Caki2 (cell line): ENCODE data around the gene TRPC4AP. TPM values are rescaled to one million over a fixed set of nuclear protein-coding genes. Genes with fewer than 3 reads are reported as not detected.

ENCODE experiments used
- DNase-seq: peaks from one replicate; pipeline ENCODE4 v3.0.0-alpha.2; 2015; ENCODE audit warnings: low read depth
- in situ Hi-C: cut with HindIII; loops from 2 replicates; pipeline ENCODE4 v1.10.0; 2016; ENCODE audit warnings: low sequenced_read_pairs, low pct_unique_long_range_greater_than_20kb, mixed read lengths
- total RNA-seq: library from RNA; depleted of rRNA; stranded (reverse); fragments of >200 nt; shearing (Covaris generic); gene quantifications from 2 replicates; pipeline ENCODE4 v1.2.3, GENCODE V29; 2014; ENCODE audit warnings: low replicate concordance; rRNA removed

The TRPC4AP gene
- total RNA-seq, 1 experiment from 2014 or later, result 54.4 TPM

GRCh38 chr20:34965051-34965450 is 127.6 kb downstream of the TRPC4AP start:
- no peak for DNase-seq
- in situ Hi-C loops, result no loop called here

GRCh38 chr20:34964486-34964885 is 128.1 kb downstream of the TRPC4AP start:
- in situ Hi-C loops, result no loop called here
- DNase-seq, result no peak

GRCh38 chr20:34956751-34957472 is 135.7 kb downstream of the TRPC4AP start:
- DNase-seq, result no peak
- in situ Hi-C loops, result no loop called here

GRCh38 chr20:34956041-34956458 is 136.6 kb downstream of the TRPC4AP start:
- no peak for DNase-seq
- in situ Hi-C loops, result no loop called here

- in situ Hi-C loops, result no loop called here
- peak; percentile 98 for DNase-seq
Observed at GRCh38 chr20:34955231-34956040, 137.2 kb downstream of the TRPC4AP start, which contains the start of the genes GSS and MYH7B. Gene GSS, minus strand, starts transcription at chr20:34955806. Its CDS starts 3,954 bp downstream, at chr20:34951852. Gene MYH7B, plus strand, starts transcription at chr20:34955868. Its CDS starts 22,138 bp downstream, at chr20:34978006.

GRCh38 chr20:34954904-34955230 is 137.7 kb downstream of the TRPC4AP start:
- DNase-seq, result no peak
- in situ Hi-C loops, result no loop called here

GRCh38 chr20:34953960-34954359 is 138.6 kb downstream of the TRPC4AP start:
- no peak for DNase-seq
- in situ Hi-C loops, result no loop called here

GRCh38 chr20:34952671-34953070 is 139.9 kb downstream of the TRPC4AP start:
- in situ Hi-C loops, result no loop called here
- DNase-seq, result peak; percentile 94

Other genes starting within 250 kb of the TRPC4AP start
- 4.1 and 9.6 TPM in 2 replicates for gene GGT7, start 220.0 kb downstream of the TRPC4AP start, total RNA-seq
- 37.2 and 66.3 TPM in 2 replicates for gene ACSS2, start 216.2 kb downstream of the TRPC4AP start, total RNA-seq
- gene GSS, start 137.0 kb downstream of the TRPC4AP start, total RNA-seq, result 201 and 204 TPM in 2 replicates
- gene MYH7B, start 136.9 kb downstream of the TRPC4AP start, total RNA-seq, result 0.03 TPM in 1 of 2 replicates, not detected in the other
- 27.4 and 43.7 TPM in 2 replicates for gene EDEM2, start 54.5 kb upstream of the TRPC4AP start, total RNA-seq
- 30.9 and 56.1 TPM in 2 replicates for gene PROCR, start 79.3 kb upstream of the TRPC4AP start, total RNA-seq
- gene MMP24, start 133.9 kb upstream of the TRPC4AP start, total RNA-seq, result 14.3 and 17.1 TPM in 2 replicates
- 9.0 and 16.5 TPM in 2 replicates for gene MMP24OS, start 185.3 kb upstream of the TRPC4AP start, total RNA-seq
- gene EIF6, start 192.0 kb upstream of the TRPC4AP start, total RNA-seq, result 321 and 355 TPM in 2 replicates
- 0.20 TPM in 1 of 2 replicates, not detected in the other for gene FAM83C, start 199.6 kb upstream of the TRPC4AP start, total RNA-seq